Suppressor macrophage treated with lipopolysaccharide for 4 hours (primary cell): ENCODE measurements around the gene ZNF24.

Source experiments
- DNase-seq: peaks from one replicate; pipeline ENCODE4 v3.0.0-alpha.2; 2020

ZNF24 gene

DNA sequence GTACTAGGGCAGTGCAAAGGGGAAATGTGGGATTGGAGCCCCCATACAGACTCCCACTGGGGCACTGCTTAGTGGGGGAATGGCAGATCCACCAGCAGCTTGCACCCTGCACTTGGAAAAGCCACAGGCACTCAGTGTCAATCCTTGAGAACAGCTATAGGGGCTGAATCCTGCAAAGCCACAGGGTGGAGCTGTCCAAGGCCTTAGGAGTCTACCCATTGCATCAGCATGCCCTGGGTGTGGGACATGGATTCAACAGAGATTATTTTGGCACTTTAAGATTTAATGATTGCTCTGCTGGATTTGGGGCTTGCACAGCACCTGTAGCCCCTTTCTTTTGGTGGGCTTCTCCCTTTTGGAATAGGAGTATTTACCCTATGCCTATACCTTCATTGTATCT is 8.6 kb upstream of the ZNF24 start:
- no peak for DNase-seq

DNA sequence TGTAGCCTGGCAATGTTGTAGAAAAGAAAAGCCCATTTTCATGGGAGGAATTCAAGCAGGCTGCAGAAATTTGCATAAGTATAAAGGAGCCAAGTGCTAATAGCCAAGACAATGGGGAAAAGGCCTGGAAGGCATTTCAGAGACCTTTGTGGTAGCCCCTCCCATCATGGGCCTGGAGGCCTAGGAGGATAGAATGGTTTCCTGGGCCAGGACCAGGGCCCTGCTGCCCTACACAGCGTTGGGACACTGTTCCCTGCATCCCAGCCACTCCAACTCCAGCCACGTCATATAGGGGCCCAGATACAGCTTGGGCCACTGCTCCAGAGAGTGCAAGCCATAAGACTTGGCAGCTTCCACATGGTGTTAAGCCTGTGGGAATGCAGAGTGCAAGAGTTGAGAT is 8.1 kb upstream of the ZNF24 start:
- no peak for DNase-seq

DNA sequence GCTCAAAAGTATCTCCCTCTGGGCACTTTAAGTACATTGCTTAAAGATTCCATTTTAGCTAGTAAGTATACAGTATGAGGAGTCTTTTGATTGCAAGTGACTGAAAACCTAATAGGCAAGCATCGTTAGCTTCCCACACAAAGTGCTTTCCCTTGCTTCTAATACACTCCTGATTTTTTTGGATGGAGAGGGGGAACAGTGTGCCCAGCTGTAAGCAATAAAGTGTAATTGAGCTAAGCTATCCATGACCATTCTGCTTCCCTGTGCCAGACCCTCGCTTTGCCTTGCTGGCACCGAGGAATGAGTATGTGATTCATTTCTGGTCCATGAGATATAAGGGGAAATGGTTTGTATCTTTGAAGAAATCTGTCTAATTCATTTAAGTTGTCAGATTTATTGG is 3.8 kb upstream of the ZNF24 start:
- no peak for DNase-seq

DNA sequence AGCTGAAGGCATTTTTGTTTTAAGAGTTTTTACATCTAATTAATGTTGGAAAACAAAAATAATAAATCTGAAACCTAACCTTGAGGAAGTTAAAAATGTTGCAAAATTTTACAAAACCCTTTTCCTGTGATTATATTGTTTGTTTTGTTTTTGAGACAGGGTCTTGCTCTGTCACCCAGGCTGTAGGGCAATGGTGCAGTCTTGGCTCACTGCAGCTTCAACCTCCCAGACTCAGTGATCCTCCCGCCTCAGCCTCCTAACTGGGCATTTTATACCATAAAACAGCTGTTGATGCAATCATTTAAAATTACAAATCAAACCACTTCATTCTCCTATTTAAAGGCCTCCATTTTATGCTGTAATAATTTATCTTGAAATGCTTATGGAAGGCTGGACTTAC is 1.7 kb upstream of the ZNF24 start:
- DNase-seq = peak; percentile 10

DNA sequence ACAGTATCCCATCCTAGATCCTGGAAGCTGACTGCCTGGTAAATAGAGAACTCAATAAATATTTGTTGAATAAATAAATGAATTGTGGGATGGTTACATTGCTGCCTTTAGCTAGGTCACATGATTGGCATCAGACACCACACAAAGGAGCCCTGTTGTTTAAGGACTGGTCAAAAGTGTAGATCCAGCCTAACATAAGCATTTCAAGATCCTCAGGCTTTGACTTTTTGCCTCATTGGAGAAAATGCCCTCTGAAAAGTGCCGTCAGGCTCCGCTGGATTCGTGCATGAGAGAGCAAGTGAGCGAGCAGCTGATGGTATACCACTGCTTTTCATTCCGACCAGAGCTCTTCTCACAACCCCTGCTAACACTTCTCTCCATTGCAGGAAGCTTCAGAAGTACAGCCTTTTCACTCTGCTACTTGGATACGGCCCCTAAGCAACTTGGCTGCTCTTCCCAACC is 1.3 kb upstream of the ZNF24 start:
- DNase-seq = no peak

DNA sequence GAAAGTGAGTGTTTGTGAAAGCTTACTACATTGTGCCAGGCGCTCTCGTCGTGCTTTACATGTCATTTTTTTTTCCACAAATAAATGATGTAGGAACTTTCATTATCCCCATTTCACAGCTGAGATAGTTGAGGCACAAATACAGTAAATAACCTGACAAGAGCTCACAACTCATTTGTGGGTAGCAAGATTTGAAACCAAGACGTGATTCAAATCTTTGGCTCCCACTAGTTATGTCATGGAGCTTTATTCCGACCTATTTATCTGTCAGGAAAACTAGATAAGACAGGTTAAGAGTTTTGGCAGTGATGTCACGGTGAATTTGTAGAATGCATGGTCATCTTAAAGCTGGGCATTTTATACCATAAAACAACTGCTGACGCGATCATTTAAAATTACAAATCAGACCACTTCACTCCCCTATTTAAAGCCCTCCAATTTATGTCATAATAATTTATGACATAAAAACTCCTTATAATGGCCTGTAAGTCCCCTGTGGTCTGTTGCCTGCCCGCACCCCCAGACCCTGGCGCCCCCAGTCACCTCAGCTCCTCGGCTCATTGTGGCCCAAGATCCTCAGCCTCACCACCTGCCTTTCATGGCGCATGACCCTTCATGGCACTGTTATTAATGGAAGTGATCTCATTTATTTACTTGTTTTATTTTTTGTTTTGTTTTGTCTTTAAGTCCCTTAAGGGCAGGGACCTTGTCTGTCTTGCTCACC is 678 bp upstream of the ZNF24 start:
- no peak for DNase-seq

DNA sequence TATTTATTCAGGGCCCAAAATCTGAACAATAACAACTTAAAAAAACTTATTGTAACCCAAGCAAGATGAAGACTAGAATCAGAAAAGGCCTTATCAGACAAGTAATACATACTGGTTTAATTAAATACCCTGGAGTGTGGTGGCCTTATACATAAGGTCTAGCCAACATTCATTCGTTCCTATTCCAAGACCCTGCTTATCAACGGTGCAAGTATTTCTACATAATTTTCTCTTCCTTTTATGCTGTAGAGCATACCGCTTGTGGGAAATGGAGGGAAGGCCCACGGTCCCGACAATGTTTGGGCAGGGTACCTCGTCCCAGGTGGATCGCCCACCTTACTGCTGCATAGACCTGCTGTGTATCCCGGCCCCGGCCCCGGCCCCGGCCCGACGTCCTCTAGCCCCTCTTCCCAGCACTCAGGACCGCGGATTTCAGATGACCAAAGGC is 708 bp downstream of the ZNF24 start:
- no peak for DNase-seq

DNA sequence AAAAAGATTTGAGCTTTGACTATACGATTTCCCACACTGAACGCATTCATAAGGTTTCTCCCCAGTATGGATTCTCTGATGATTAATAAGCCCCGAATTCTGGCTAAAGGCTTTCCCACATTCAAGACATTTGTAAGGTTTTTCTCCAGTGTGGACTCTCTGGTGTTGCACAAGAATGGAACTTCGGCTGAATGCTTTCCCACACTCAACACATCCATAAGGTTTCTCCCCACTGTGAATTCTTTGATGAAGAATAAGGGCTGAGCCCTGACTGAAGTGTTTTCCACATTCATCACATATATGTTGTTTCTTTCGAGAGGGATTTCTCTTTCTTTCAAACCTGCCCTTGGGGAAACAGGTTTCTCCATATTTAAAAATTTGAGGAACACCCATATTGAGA is 6.9 kb downstream of the ZNF24 start:
- peak; percentile 70 for DNase-seq

DNA sequence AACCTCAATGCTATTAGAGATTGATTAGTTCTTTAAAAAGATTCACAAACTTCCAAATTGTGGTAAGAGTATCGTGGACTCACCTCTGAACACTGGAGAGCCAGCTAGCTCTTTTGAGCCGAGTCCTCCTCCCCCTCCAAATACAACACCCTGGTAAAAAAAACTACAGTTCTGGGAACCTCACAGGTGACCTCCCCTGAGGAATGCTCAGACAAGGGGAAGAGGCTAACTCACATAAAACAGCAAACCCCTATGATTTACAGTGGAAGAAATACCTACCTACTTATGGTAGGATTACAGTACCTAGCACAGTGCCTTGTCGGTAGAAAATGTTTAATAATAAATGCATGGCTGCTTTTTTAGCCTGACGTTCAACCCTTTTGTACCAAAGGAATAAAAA is 8.4 kb downstream of the ZNF24 start:
- no peak for DNase-seq

DNA sequence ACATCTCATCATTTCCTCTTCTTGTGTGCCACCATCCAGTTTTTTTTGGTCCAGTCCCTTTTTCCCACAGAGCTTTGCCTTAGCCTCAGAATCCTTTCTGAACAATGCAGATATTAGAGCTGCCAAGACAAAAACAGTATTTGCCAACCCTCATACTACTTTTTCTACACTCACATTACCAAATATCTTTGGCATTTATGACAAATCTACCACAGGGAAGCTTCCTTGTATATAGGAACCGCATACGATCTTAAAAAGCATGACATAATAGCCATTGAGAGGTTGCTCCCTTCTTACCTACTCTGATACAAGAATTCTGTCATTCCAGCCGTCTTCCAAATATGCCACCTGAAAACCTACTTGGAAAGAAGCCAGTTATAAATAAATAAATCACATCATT is 9.4 kb downstream of the ZNF24 start:
- no peak for DNase-seq

DNA sequence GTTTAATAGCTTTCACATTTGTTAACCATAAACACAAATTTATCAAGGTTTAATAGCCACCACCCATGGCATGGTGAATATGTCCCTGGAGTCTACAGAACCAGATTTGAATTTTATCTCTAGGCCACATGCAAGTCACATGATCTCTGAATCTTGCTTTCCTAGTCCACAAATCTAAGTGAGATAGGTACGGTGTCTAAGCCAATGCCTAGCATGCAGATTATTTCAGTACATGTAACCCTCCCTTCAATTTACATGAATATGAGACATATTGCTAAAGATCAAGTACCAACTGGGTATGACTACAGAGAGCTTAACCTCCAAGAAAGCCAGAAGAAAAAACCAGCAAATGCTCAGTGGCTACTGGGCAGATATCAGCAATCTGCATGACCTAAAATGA is 10.0 kb downstream of the ZNF24 start:
- DNase-seq = no peak

DNA sequence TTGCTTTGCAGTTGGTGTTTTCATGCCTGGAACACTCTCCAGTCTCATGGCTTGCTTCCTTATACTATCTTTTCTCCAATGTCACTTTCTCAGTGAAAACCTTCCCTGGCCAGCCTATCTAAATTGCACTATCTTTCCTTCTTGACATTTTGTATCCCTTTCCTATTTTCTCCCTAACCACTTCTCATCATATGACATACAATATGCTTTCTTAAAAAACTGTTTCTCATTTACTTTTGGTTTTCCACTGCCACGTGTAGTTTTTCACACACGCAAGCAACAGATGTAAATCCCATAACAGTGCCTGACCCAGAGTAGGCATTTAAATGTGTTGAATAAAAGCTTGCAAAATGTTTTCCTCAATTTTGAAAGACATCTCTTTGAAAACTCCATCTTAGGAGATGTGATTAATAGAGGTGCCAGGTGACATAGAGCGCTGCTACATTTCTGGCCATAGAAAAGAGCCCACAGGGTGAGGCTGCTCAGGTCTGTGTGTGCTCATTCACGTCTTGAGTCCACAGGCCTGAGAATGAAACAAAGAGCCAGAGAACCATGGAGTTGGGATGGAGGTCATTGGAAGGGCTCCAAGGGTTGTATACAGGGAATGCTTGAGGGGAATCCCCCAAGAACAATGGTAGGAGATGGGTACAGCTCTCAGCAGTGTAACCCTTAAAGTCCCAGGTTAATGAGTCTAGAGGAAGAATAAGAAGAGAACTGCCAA is 12.7 kb downstream of the ZNF24 start:
- DNase-seq = no peak

DNA sequence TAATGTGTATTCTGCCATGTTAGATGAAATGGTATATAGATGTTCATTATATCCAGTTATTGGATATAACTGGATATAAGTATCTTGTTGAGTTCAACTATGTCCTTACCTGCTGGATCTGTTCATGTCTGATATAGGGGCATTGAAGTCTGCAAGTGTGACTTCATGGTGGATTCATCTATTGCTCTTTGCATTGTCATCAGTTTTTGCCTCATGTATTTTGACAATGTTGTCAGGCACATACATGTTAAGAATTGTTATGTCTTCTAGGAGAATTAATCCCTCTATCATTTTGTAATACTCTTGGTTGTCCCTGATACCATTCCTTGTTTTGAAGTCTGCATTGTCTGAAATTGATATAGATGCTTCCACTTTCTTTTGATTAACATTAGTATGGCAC is 15.4 kb downstream of the ZNF24 start:
- no peak for DNase-seq

DNA sequence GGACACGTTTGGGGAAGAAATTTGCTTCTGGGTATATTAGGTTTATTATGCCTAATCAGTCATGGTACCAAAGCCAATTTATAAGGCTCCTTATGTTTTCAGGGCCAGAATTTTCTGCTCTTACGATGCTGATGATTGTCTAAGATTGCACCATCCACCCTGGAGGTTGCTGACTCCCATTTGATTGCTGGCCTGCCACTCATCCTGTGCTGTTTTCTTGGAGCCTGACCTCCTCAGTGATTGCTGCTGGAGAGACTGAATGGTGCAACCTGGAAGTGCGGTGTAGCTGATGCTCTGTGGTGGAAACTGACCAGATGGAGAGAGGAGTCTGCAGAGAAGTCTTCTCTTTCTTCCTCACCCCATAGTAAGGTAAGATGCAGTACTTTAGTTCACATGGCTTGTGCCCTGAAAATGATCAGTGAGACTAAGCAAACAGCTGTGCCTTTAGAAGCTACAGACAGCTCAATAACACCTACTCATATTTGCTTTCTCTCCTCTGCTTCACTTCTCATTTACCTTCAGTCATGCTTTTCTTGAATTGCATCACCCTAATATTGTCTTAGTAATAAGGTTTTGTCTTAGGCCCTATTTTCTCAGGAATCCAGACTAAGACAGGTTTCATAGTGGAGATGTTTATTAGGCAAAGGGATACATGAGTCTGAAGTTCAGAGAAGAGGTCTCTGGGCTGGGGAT is 17.4 kb downstream of the ZNF24 start:
- no peak for DNase-seq

DNA sequence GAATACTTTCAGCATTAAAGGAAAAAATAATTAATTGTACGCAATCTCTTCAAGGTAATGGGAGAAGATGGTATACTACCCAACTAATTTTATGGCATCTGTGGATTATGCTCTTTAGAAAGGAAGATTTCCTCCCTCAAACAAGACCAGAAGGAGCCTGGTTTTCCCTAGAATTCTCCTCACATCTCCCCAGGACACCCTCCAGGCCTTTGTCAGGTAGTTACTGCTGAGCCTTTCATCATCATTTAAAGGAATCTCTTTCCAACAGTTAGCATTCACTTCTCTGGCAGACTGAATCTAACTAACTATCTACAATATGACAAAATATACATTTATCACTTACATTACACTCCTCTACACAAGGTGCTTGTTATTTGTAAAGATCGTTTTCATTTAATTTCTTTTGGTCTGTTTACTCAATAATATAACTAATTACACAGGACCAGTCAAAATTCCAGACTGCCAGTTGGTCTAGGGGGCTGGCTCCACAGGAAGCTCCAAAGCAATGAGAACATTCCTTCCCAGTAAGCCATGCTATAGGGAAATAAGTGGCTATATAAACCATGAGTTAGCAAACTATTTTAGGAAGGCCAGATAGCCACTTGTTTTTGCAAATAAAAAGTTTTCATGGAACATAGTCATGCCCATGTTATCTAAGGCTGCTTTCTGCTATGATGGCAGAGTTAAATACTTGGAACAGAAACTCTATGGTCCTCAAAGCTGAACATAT is 19.1 kb downstream of the ZNF24 start:
- DNase-seq = no peak

DNA sequence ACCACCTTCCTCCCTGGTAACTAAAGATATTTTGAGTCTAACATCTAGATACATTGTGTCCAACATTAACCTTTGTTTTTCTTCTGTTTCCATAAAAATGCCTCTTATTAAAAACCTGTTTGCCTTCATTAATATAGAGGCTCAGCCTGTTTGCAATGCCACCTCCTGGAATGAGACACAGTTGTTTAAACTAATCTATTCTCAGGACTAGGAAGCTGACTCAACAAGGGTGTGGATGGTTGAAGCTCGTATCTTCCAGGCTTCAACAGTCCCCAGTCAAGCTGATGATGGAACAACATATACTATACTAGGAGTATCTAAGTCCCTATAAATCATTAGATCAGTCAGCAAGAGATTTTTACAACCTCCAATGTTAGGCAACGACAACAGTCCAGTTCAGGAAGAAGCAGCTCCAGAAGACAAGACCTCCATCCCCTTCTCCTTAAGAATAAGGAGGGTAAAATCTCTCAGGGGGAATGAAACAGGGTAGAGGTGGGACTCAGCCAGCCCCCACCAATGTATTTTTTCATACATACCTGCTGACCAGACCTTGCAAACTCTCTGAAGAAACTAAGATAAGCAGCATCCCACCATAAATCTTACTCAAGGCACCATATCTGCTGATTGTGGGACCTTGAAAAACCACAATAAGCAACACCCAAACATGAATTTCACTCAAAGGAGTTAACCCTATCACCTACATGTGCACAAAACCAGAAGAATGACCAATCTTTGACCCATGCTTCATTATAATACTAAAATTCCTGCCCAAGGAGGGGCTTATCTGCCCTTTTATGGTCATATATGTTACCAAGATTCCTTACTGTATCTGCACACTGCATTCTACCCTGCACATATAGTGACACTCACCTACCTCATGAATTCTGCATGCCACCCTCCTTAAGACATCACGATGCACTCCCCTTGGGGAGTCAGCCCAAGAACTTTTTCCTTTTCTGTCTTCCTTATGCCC is 21.4 kb downstream of the ZNF24 start:
- no peak for DNase-seq

DNA sequence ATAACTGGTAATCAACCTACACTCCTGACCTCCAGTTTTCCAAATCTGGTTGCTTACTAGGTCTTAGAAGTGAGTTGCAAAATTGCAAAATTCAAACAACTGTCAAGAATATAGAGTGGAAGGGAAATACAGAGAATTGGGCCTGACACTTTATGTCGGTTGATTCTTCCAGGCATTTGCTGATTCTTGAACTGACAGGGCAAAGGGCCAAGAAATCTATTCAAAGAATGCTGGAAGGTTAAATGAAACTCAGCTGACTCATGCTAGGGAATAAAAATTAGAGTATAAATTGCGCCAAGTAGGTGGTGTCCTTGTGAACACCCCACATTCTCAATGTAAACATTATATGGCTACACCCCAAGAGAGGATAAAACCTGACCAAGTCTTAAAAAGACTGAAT is 32.7 kb downstream of the ZNF24 start:
- no peak for DNase-seq

DNA sequence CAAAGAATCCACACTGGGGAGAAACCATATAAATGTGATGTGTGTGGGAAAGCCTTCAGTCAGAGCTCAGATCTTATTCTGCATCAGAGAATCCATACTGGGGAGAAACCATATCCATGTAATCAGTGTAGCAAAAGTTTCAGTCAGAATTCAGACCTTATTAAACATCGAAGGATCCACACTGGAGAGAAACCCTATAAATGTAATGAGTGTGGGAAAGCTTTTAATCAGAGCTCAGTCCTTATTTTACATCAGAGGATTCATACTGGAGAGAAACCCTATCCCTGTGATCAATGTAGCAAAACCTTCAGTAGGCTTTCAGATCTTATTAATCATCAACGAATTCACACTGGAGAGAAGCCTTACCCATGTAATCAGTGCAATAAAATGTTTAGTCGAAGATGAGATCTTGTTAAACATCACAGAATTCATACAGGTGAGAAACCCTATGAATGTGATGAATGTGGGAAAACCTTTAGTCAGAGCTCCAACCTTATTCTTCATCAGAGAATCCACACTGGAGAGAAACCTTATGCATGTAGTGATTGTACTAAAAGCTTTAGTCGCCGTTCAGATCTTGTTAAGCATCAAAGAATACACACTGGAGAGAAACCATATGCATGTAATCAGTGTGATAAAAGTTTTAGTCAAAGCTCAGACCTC is 37.5 kb downstream of the ZNF24 start:
- DNase-seq = no peak

DNA sequence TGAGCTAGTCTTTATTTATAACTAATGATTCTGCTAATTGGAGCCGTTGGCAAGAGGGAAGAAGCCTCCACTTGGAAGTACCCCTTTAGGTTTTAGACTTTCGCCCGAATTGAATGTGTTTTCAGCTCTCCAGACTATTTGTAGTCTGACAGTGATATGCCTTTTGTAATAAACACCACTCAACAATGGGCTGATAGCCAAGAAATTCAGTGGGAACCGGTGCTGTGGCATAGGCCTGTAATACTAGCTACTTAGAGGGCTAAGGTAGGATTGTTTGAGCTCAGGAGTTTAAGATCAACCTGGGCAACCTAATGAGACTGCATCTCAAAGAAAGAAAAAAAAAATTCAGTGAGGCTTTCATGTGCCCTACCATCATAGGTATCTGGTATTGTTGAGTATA is 40.6 kb downstream of the ZNF24 start:
- no peak for DNase-seq

DNA sequence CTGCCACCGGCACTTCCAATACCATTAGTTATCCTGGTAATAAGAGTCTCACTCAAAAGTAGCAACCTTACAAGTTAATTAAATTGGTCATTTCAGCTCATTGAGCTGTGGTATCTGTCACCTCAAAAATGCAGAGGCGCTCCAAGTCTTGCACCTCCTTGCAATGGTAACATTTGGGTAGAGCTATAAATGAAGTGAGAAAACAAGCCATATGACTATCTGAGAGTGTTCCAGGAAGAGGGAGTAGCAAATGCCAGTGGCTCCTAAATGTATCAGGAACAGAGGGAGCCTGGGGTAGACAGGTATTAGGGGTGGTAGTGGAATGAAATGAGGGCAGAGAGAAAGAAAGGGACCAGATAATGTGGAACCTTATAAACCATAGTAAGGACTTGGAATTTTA is 48.2 kb downstream of the ZNF24 start:
- no peak for DNase-seq

DNA sequence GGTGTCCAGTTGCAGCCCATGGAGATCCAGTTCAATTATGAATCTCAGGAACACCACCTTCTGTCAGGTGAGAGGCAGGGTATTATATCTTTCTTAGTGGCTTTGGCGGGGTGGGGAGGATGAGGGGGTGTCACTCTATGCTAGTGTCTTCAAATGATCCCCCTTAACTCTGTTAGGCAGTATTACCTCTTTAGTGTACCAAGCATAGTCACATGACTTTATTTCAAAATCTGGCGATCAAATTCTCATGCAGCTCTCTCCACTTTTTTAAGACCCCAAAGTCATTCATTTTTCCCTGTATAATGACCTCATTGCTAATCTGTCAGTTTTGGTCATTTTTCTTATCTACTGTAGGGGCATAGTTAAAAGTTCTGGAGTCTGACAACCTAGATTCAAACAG is 53.1 kb downstream of the ZNF24 start:
- DNase-seq = no peak
